DLD1 (cell line): Measurements from ENCODE around the gene CISH.

Experiments
- in situ Hi-C: cut with HindIII; loops from 2 replicates; pipeline ENCODE4 v1.10.0; 2017; ENCODE audit warnings: low sequenced_read_pairs

The CISH gene

GRCh38 chr3:50615190-50615589 is 3.6 kb upstream of the CISH start:
- in situ Hi-C loops = no loop called here

GRCh38 chr3:50612970-50613846 is 1.6 kb upstream of the CISH start:
- in situ Hi-C loops = no loop called here

GRCh38 chr3:50612234-50612882 is 784 bp upstream of the CISH start:
- in situ Hi-C loops = no loop called here

GRCh38 chr3:50610992-50611463 is 546 bp downstream of the CISH start:
- in situ Hi-C loops = no loop called here

- in situ Hi-C loops = no loop called here
These were observed 1.2 kb downstream of the CISH start for GRCh38 chr3:50610181-50610971.

GRCh38 chr3:50609763-50610085 is 1.9 kb downstream of the CISH start:
- in situ Hi-C loops = loop anchor here (10.0 kb wide), 1 partner anchor 185 kb away; no protein-coding TSS in a partner anchor

GRCh38 chr3:50609071-50609762 is 2.4 kb downstream of the CISH start:
- in situ Hi-C loops = loop anchor here (10.0 kb wide), 1 partner anchor 184 kb away; no protein-coding TSS in a partner anchor

- in situ Hi-C loops = loop anchor here (10.0 kb wide), 1 partner anchor 183 kb away; no protein-coding TSS in a partner anchor
These were observed 3.3 kb downstream of the CISH start for GRCh38 chr3:50608278-50608677.

- in situ Hi-C loops = loop anchor here (10.0 kb wide), 1 partner anchor 183 kb away; no protein-coding TSS in a partner anchor
These were observed 4.1 kb downstream of the CISH start for GRCh38 chr3:50607271-50608091.

GRCh38 chr3:50606596-50606995 is 5.0 kb downstream of the CISH start:
- in situ Hi-C loops = loop anchor here (10.0 kb wide), 1 partner anchor 182 kb away; no protein-coding TSS in a partner anchor

- in situ Hi-C loops = loop anchor here (10.0 kb wide), 1 partner anchor 181 kb away; no protein-coding TSS in a partner anchor
These were observed 5.7 kb downstream of the CISH start for GRCh38 chr3:50605901-50606326.

- in situ Hi-C loops = loop anchor here (10.0 kb wide), 1 partner anchor 180 kb away; no protein-coding TSS in a partner anchor
These were observed 6.7 kb downstream of the CISH start for GRCh38 chr3:50604628-50605588.

GRCh38 chr3:50604110-50604621 is 7.4 kb downstream of the CISH start:
- in situ Hi-C loops = loop anchor here (10.0 kb wide), 1 partner anchor 179 kb away; no protein-coding TSS in a partner anchor

GRCh38 chr3:50603261-50604109 is 8.1 kb downstream of the CISH start:
- in situ Hi-C loops = loop anchor here (10.0 kb wide), 1 partner anchor 179 kb away; no protein-coding TSS in a partner anchor

GRCh38 chr3:50602595-50603191 is 8.9 kb downstream of the CISH start:
- in situ Hi-C loops = loop anchor here (10.0 kb wide), 1 partner anchor 178 kb away; no protein-coding TSS in a partner anchor

GRCh38 chr3:50600841-50601591 is 10.6 kb downstream of the CISH start:
- in situ Hi-C loops = loop anchor here (10.0 kb wide), 1 partner anchor 176 kb away; no protein-coding TSS in a partner anchor
